HL-60 (cell line): ENCODE measurements around the gene LEPR.

Experiments
- DNase-seq, 2 experiments: peaks; one replicate each; pipeline ENCODE4 v3.0.0-alpha.2; 2010 to 2020; ENCODE audit warnings: low read depth in 1 of 2, low spot score in 1 of 2
- H3K27ac ChIP-seq: fragments of 250-450 bp; sonication (Bioruptor Pico); replicated peaks from 2 replicates; pipeline ENCODE4 v1.5.1; 2020; ENCODE audit warnings: mild to moderate bottlenecking, moderate library complexity
- H3K27me3 ChIP-seq: fragments of 250-450 bp; sonication (Bioruptor Pico); 2 replicates; pipeline ENCODE4 v1.5.1; 2021; ENCODE audit warnings: mild to moderate bottlenecking, moderate library complexity; ENCODE audit not compliant: insufficient read depth, poor library complexity, severe bottlenecking
- H3K4me3 ChIP-seq: replicated peaks from 2 replicates; pipeline ENCODE4 v1.5.1; 2011; ENCODE audit warnings: mild to moderate bottlenecking, control low read depth, low read length; ENCODE audit not compliant: insufficient read depth
- GABPA ChIP-seq: IDR thresholded peaks from 2 replicates; pipeline ENCODE4 v1.6.1; 2012; ENCODE audit warnings: low read depth
- POLR2AphosphoS5 ChIP-seq: IDR thresholded peaks from 2 replicates; pipeline ENCODE4 v1.6.1; 2012; ENCODE audit warnings: low read depth
- REST ChIP-seq: IDR thresholded peaks from 2 replicates; pipeline ENCODE4 v1.6.1; 2012; ENCODE audit warnings: low read depth; ENCODE audit not compliant: insufficient replicate concordance
- SPI1 ChIP-seq: IDR thresholded peaks from 2 replicates; pipeline ENCODE4 v1.6.1; 2012; ENCODE audit warnings: low read depth, mild to moderate bottlenecking, borderline replicate concordance
- TF ChIP-seq, protein P1 (sequence below): IDR thresholded peaks from one replicate; pipeline ENCODE4 v1.5.1; 2011; ENCODE audit warnings: low read length, control low read depth, inconsistent platforms; ENCODE audit not compliant: insufficient read depth

The LEPR gene

DNA sequence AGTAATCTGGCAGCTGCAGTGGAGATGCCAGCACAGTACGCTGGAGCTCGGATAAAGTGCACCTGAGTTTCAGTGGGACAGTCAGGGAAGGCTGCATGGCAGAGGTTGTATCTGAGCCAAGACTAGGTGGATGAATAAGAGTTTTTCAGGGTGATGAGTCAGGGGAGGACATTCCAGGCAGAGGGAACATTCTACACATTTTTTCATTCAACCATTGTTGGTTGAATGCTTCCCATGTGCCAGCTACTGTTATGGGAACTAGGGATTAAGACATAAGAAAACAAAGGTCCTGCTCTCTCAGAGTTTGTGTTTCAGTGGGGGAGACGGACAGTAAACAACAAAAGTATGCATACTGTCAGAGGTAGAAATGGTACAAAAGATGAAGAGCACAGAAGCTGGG is 5.2 kb downstream of the LEPR start:
- DNase-seq: no peak
- no peak overlapping the region for H3K27ac ChIP-seq
- TF ChIP-seq SPI1 (no peak), POLR2AphosphoS5 (no peak), GABPA (no peak), REST (no peak)
- TF ChIP-seq, protein P1, sequence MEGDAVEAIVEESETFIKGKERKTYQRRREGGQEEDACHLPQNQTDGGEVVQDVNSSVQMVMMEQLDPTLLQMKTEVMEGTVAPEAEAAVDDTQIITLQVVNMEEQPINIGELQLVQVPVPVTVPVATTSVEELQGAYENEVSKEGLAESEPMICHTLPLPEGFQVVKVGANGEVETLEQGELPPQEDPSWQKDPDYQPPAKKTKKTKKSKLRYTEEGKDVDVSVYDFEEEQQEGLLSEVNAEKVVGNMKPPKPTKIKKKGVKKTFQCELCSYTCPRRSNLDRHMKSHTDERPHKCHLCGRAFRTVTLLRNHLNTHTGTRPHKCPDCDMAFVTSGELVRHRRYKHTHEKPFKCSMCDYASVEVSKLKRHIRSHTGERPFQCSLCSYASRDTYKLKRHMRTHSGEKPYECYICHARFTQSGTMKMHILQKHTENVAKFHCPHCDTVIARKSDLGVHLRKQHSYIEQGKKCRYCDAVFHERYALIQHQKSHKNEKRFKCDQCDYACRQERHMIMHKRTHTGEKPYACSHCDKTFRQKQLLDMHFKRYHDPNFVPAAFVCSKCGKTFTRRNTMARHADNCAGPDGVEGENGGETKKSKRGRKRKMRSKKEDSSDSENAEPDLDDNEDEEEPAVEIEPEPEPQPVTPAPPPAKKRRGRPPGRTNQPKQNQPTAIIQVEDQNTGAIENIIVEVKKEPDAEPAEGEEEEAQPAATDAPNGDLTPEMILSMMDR: no peak
- no peaks in the 10 kb centered on the region for H3K27me3 ChIP-seq
- H3K4me3 ChIP-seq: no peak overlapping the region

GRCh38 chr1:65429078-65429477 is 8.6 kb downstream of the LEPR start:
- TF ChIP-seq SPI1: no peak
- TF ChIP-seq, protein P1: no peak
- no peak for TF ChIP-seq POLR2AphosphoS5
- TF ChIP-seq REST: no peak
- TF ChIP-seq GABPA: no peak
- Histone ChIP-seq H3K27me3 (no peaks in the 10 kb centered on the region), H3K4me3 (no peak overlapping the region), H3K27ac (no peak overlapping the region)
- no peak for DNase-seq

DNA sequence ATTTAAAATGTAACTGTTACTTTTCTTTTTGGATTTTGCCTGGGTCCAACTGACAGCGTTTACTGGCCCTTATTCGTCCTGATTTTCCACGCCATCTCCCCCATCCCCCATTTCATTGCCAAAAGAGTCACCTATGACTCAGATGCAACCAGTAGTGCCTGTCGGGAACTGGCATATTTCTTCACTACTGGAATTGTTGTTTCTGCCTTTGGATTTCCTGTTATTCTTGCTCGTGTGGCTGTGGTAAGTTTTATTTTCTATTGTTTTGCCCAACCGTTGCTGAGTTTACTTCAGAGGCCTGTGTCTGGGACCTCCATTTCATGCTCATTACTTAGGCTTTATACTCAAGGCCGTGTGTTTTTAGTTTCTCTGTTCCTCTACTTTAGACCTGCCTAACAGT is 9.3 kb downstream of the LEPR start:
- Histone ChIP-seq H3K27me3 (no peaks in the 10 kb centered on the region), H3K4me3 (no peak overlapping the region), H3K27ac (no peak overlapping the region)
- TF ChIP-seq REST (no peak), GABPA (no peak), POLR2AphosphoS5 (no peak), SPI1 (no peak)
- TF ChIP-seq, protein P1: no peak
- no peak for DNase-seq
